Measurements from ENCODE around the gene KRT28. TPM values are rescaled to one million over a fixed set of nuclear protein-coding genes. Genes with fewer than 3 reads are reported as not detected.

Gene KRT28
- total and polyA plus RNA-seq, 12 donors = not detected

DNA sequence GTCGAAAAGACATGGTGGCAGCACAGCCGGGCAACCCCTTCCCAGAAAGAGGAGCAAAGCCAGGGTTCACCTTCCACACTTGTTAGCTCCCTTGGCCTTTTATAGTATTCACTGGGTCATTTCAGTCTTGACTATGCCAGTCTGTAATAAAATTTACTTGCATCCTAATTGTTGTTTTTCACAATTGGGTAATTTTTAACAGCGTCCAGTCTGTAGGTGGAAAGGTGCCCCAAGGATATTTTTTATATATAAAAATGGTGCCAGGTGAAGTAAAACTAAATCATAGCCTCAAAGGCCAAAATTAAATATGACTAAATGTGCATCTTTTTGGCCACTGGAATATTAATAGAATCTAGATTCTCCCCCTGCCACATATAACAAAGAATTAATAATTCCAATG lies 27.7 kb downstream of the KRT28 start, which contains the start of gene KRT26:
Gene KRT26 (minus strand): TSS at position 101 of the 400 bp plus-strand sequence. CDS start 88 bp downstream, at position 13.
- H3K36me3 ChIP-seq (replicated peaks in 1 of 2) = no peaks in the 10 kb centered on the region
- no peaks in the 10 kb centered on the region for H3K4me1 ChIP-seq (replicated peaks in 1 of 2)
- TF ChIP-seq, protein P1, sequence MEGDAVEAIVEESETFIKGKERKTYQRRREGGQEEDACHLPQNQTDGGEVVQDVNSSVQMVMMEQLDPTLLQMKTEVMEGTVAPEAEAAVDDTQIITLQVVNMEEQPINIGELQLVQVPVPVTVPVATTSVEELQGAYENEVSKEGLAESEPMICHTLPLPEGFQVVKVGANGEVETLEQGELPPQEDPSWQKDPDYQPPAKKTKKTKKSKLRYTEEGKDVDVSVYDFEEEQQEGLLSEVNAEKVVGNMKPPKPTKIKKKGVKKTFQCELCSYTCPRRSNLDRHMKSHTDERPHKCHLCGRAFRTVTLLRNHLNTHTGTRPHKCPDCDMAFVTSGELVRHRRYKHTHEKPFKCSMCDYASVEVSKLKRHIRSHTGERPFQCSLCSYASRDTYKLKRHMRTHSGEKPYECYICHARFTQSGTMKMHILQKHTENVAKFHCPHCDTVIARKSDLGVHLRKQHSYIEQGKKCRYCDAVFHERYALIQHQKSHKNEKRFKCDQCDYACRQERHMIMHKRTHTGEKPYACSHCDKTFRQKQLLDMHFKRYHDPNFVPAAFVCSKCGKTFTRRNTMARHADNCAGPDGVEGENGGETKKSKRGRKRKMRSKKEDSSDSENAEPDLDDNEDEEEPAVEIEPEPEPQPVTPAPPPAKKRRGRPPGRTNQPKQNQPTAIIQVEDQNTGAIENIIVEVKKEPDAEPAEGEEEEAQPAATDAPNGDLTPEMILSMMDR (IDR thresholded peaks at IDR 0.05) = no peak
- TF ChIP-seq POLR2A (IDR thresholded peaks at IDR 0.05) = no peak
- 82 to 90% (median 83%) methylated on average over 3 of the region's 3 CpGs for WGBS, 4 donors
- DNase-seq = no peak
- intact Hi-C loops (cut with DNase I) = no loop called here
- H3K9me3 ChIP-seq (replicated peaks in 1 of 3) = no peaks in the 10 kb centered on the region
- no peak within 1 kb of the TSS for H3K4me3 ChIP-seq
- H3K27ac ChIP-seq = no peak within 1 kb of the TSS
- peaks cover 12% of the 10 kb centered on the region for H3K27me3 ChIP-seq

DNA sequence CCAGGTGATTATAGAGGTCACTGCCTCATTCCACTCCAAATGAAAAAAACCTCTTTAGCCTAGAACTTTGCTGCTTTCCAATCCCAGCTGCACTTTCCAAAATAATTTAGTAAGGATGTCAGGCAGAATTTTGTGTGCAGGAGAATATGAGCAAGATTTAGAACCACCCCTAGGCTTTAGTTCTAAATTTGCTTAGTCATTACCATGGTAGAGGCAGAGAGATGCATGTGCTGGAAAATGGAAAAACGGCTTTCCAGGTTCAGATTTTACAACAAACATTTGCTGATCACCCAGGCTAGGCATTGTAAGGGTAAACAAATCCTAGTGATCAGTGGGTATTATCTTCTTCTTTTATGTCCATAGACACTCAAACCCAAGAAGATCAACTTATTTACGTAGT lies 34.1 kb downstream of the KRT28 start:
- intact Hi-C loops (cut with DNase I) = no loop called here
- no peak overlapping the region for H3K27ac ChIP-seq
- no peaks in the 10 kb centered on the region for H3K27me3 ChIP-seq
- no peaks in the 10 kb centered on the region for H3K4me1 ChIP-seq (replicated peaks in 1 of 2)
- no peak overlapping the region for H3K4me3 ChIP-seq
- no peak for DNase-seq
- peaks cover 0 to 7% (median 0%) of the 10 kb centered on the region in 3 donors for H3K9me3 ChIP-seq (replicated peaks in 1 of 3)
- 67 to 81% (median 76%) methylated on average over 2 of the region's 2 CpGs for WGBS, 4 donors
- no peak for TF ChIP-seq POLR2A (IDR thresholded peaks at IDR 0.05)
- TF ChIP-seq, protein P1 (IDR thresholded peaks at IDR 0.05) = no peak
- no peaks in the 10 kb centered on the region for H3K36me3 ChIP-seq (replicated peaks in 1 of 2)

DNA sequence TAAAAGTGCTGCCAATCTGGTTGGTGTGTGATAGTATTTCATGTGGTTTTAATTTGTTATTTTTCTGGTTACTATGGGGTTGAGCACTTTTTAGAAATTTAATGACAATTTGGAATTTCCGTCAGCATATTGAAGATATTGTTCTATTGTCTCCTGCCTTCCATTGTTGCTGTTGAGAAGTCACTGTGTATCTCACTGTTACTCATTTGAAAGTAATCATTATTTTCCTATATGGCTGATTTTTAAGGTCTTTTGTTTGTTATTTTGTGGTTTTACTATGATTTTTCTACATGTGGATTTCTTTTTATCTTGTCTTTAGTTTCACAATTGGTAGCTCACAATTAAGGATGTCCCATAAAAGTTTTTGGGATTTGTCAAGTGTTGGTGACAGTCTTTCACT lies 36.0 kb downstream of the KRT28 start:
- no peak overlapping the region for H3K27ac ChIP-seq
- WGBS, 4 donors = 56 to 77% (median 62%) methylated on average over 1 of the region's 1 CpG
- H3K9me3 ChIP-seq (replicated peaks in 1 of 3) = peaks cover 0 to 17% (median 0%) of the 10 kb centered on the region in 3 donors
- intact Hi-C loops (cut with DNase I) = no loop called here
- H3K36me3 ChIP-seq (replicated peaks in 1 of 2) = no peaks in the 10 kb centered on the region
- H3K27me3 ChIP-seq = peaks cover 7% of the 10 kb centered on the region
- no peak for TF ChIP-seq POLR2A (IDR thresholded peaks at IDR 0.05)
- TF ChIP-seq, protein P1 (IDR thresholded peaks at IDR 0.05) = no peak
- no peak overlapping the region for H3K4me3 ChIP-seq
- H3K4me1 ChIP-seq (replicated peaks in 1 of 2) = no peaks in the 10 kb centered on the region
- no peak for DNase-seq

DNA sequence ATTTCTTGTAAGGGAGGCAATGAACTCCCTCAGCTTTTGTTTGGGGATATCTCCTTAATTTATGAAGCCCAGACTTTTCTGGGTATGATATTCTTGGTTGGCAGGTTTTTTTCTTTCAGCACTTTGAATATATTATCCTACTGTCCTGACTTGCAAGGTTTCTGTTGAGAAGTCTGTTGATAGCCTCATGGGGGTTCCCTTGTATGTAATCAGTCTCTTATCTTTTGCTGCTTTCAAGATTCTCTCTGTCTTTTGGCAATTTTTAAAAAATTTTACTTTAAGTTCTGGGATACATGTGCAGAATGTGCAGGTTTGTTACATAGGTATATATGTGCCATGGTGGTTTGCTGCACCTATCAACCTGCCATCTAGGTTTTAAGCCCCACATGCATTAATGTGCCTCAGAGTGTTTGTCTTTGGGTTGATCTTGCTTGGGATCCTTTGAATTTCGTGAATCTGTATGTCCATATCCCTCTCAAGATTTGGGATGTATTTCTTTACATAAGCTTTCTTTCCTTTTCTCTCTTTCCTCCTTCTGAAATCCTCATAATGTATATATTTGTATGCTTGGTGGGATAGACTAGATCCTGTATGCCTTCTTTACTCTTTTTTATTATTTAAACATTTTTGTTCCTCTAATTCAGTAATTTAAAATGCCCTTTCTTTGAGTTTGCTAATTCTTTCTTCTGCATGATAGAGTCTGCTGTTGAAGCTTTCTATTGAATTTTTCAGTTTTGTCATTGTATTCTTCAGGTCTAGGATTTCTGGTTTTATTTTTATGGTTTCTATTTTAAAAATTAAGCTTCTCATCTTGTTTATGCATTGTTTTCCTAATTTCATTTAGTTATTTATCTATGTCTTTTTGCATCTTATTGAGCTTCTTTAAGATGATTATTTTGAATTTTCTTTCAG lies 39.4 kb downstream of the KRT28 start:
- Histone ChIP-seq H3K4me1 (replicated peaks in 1 of 2) (no peaks in the 10 kb centered on the region), H3K27ac (no peak overlapping the region), H3K4me3 (no peak overlapping the region), H3K9me3 (replicated peaks in 1 of 3) (peaks cover 0 to 17% (median 0%) of the 10 kb centered on the region in 3 donors), H3K36me3 (replicated peaks in 1 of 2) (no peaks in the 10 kb centered on the region), H3K27me3 (peaks cover 7% of the 10 kb centered on the region)
- no peak for TF ChIP-seq POLR2A (IDR thresholded peaks at IDR 0.05)
- TF ChIP-seq, protein P1 (IDR thresholded peaks at IDR 0.05) = no peak
- intact Hi-C loops (cut with DNase I) = no loop called here
- no peak for DNase-seq
- WGBS, 4 donors = 15 to 33% (median 16%) methylated on average over 1 of the region's 1 CpG

All from adrenal gland (tissue), 12 donors.